NB4 (cell line): ENCODE data around the gene PACC1.

Source experiments
- MYC ChIP-seq: IDR thresholded peaks from 2 replicates; pipeline ENCODE4 v1.6.1; 2011; ENCODE audit warnings: low read depth, low read length
- POLR2A ChIP-seq: IDR thresholded peaks from 2 replicates; pipeline ENCODE4 v1.6.1; 2011; ENCODE audit warnings: mild to moderate bottlenecking; ENCODE audit not compliant: insufficient read length; ENCODE audit errors: extremely low read depth
- TF ChIP-seq, protein P1 (sequence below): IDR thresholded peaks from one replicate; pipeline ENCODE4 v1.5.1; 2012; ENCODE audit warnings: low read depth, low read length
- TF ChIP-seq, protein P2 (sequence below): IDR thresholded peaks from 2 replicates; pipeline ENCODE4 v1.6.1; 2011; ENCODE audit warnings: low read depth, low read length

- TF ChIP-seq POLR2A (no peak), MYC (no peak)
- TF ChIP-seq, protein P1, sequence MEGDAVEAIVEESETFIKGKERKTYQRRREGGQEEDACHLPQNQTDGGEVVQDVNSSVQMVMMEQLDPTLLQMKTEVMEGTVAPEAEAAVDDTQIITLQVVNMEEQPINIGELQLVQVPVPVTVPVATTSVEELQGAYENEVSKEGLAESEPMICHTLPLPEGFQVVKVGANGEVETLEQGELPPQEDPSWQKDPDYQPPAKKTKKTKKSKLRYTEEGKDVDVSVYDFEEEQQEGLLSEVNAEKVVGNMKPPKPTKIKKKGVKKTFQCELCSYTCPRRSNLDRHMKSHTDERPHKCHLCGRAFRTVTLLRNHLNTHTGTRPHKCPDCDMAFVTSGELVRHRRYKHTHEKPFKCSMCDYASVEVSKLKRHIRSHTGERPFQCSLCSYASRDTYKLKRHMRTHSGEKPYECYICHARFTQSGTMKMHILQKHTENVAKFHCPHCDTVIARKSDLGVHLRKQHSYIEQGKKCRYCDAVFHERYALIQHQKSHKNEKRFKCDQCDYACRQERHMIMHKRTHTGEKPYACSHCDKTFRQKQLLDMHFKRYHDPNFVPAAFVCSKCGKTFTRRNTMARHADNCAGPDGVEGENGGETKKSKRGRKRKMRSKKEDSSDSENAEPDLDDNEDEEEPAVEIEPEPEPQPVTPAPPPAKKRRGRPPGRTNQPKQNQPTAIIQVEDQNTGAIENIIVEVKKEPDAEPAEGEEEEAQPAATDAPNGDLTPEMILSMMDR, result no peak
- TF ChIP-seq, protein P2, sequence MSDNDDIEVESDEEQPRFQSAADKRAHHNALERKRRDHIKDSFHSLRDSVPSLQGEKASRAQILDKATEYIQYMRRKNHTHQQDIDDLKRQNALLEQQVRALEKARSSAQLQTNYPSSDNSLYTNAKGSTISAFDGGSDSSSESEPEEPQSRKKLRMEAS, result no peak
These were observed 17.6 kb upstream of the PACC1 start for GRCh38 chr1:212432272-212432660.
